DND-41 (cell line): ENCODE data around the gene IL17RB.

Experiments used
- ATAC-seq: fragments of 200-7000 bp; cut with Tn5 transposase; 3 replicates; pipeline ENCODE4 v1.9.1; 2021; ENCODE audit warnings: low read depth; ENCODE audit not compliant: insufficient read depth
- DNase-seq: peaks from one replicate; pipeline ENCODE4 v3.0.0-alpha.2; 2020
- H2AFZ ChIP-seq: 2 replicates; pipeline ENCODE4 v1.6.0; 2012; ENCODE audit warnings: low read depth, low read length
- H3K27ac ChIP-seq: 2 replicates; pipeline ENCODE4 v1.5.1; 2012; ENCODE audit warnings: low read length, inconsistent platforms
- H3K27me3 ChIP-seq: fragments of 200-600 bp; sonication (generic); 2 replicates; pipeline ENCODE4 v1.6.0; 2012; ENCODE audit warnings: low read length, mild to moderate bottlenecking, inconsistent platforms; ENCODE audit not compliant: insufficient read depth, poor library complexity
- H3K36me3 ChIP-seq: 2 replicates; pipeline ENCODE4 v1.5.1; 2012; ENCODE audit warnings: low read length, inconsistent platforms; ENCODE audit not compliant: insufficient read depth
- H3K4me1 ChIP-seq: 2 replicates; pipeline ENCODE4 v1.5.1; 2012; ENCODE audit warnings: mild to moderate bottlenecking, low read length; ENCODE audit not compliant: insufficient read depth
- H3K4me2 ChIP-seq: 2 replicates; pipeline ENCODE4 v1.6.0; 2012; ENCODE audit warnings: mild to moderate bottlenecking, moderate library complexity, low read length, inconsistent platforms; ENCODE audit not compliant: insufficient read depth
- H3K4me3 ChIP-seq, 2 experiments: fragments of 200-600 bp in 1 of 2; shearing (Covaris generic) in 1 of 2; 2 replicates each; pipeline ENCODE4 v1.5.1; 2012 to 2016; ENCODE audit warnings: inconsistent platforms in 2 of 2, low read length in 2 of 2, mild to moderate bottlenecking in 2 of 2, low read depth in 1 of 2, moderate library complexity in 1 of 2
- H3K79me2 ChIP-seq: 2 replicates; pipeline ENCODE4 v1.6.0; 2012; ENCODE audit warnings: low read length, inconsistent platforms; ENCODE audit not compliant: insufficient read depth
- H3K9ac ChIP-seq: 2 replicates; pipeline ENCODE4 v1.6.0; 2012; ENCODE audit warnings: low read depth, mild to moderate bottlenecking, inconsistent platforms, low read length, moderate library complexity
- H3K9me3 ChIP-seq: 2 replicates; pipeline ENCODE4 v1.5.1; 2012; ENCODE audit warnings: low read length, moderate library complexity, mild to moderate bottlenecking, inconsistent platforms; ENCODE audit not compliant: insufficient read depth, severe bottlenecking
- H4K20me1 ChIP-seq: 2 replicates; pipeline ENCODE4 v1.6.0; 2012; ENCODE audit warnings: low read length; ENCODE audit not compliant: insufficient read depth
- EZH2 ChIP-seq: IDR thresholded peaks from 3 replicates; pipeline ENCODE4 v1.6.1; 2012; ENCODE audit warnings: borderline replicate concordance, low read depth, mild to moderate bottlenecking, moderate library complexity, low read length, inconsistent platforms; ENCODE audit not compliant: severe bottlenecking
- TF ChIP-seq, protein P1 (sequence below): IDR thresholded peaks from 2 replicates; pipeline ENCODE4 v1.5.1; 2012; ENCODE audit warnings: borderline replicate concordance, low read length, moderate library complexity, mild to moderate bottlenecking; ENCODE audit not compliant: poor library complexity, severe bottlenecking; ENCODE audit errors: extremely low read depth

IL17RB gene

GRCh38 chr3:53820084-53820483, 26.3 kb upstream of the IL17RB start:
- peaks cover 15% of the 10 kb centered on the region for H3K27me3 ChIP-seq
- H2AFZ ChIP-seq = no peak overlapping the region
- no peaks in the 10 kb centered on the region for H3K9me3 ChIP-seq
- DNase-seq (no peak), ATAC-seq (no peak)
- no peak for TF ChIP-seq EZH2
- TF ChIP-seq, protein P1, sequence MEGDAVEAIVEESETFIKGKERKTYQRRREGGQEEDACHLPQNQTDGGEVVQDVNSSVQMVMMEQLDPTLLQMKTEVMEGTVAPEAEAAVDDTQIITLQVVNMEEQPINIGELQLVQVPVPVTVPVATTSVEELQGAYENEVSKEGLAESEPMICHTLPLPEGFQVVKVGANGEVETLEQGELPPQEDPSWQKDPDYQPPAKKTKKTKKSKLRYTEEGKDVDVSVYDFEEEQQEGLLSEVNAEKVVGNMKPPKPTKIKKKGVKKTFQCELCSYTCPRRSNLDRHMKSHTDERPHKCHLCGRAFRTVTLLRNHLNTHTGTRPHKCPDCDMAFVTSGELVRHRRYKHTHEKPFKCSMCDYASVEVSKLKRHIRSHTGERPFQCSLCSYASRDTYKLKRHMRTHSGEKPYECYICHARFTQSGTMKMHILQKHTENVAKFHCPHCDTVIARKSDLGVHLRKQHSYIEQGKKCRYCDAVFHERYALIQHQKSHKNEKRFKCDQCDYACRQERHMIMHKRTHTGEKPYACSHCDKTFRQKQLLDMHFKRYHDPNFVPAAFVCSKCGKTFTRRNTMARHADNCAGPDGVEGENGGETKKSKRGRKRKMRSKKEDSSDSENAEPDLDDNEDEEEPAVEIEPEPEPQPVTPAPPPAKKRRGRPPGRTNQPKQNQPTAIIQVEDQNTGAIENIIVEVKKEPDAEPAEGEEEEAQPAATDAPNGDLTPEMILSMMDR = no peak
- H3K4me3 ChIP-seq = no peak overlapping the region
- peaks cover 19% of the 10 kb centered on the region for H3K4me1 ChIP-seq
- H3K36me3 ChIP-seq = no peaks in the 10 kb centered on the region
- no peak overlapping the region for H3K9ac ChIP-seq
- H3K79me2 ChIP-seq = no peaks in the 10 kb centered on the region
- no peak overlapping the region for H3K27ac ChIP-seq
- no peak overlapping the region for H3K4me2 ChIP-seq
- peaks cover 11% of the 10 kb centered on the region for H4K20me1 ChIP-seq

DNA sequence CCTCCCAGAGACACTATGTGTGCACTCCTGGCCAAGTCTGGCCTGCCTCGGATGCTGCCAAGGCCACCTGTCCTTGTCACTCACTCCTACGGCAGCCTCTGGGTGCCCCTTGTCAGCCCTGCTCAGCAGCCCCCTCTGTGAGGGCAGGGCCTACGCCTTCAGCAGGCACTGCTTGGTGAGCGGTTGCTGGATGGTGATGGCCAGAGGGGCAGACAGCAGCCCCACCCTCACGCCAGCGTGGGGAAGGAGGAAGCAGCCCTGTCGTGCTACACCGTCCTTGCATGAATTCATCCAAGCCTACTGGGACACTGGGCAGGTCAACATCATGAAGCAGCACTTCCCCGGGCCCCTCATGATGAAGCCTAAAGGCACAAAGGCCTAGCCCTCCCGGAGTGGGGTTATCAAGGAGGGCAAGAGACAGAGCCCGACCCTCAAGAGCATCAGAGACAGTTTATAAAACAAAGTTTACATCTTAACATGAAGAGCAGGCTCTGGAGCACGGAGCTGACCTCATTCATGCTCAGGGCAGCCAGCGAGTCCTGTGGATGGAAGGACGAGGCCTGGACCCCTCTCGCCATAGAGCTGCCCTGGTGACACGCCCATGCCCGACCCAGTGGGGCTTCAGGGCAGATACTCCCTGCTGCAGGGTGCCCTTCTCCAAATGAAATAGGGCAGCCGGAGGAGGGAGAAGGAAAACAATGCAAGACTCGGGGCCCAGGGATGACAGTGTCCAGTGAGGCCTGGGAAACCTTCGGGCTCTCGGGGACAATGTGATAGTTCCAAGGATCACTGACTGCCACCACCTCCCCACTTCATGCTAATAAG, 25.4 kb upstream of the IL17RB start:
- no peak overlapping the region for H2AFZ ChIP-seq
- DNase-seq = no peak
- no peaks in the 10 kb centered on the region for H3K9me3 ChIP-seq
- peaks cover 19% of the 10 kb centered on the region for H3K4me1 ChIP-seq
- ATAC-seq = no peak
- no peak overlapping the region for H3K4me2 ChIP-seq
- H3K4me3 ChIP-seq = no peak overlapping the region
- no peak overlapping the region for H3K27ac ChIP-seq
- peaks cover 21% of the 10 kb centered on the region for H3K27me3 ChIP-seq
- TF ChIP-seq, protein P1 = no peak
- no peak for TF ChIP-seq EZH2
- H3K36me3 ChIP-seq = no peaks in the 10 kb centered on the region
- no peaks in the 10 kb centered on the region for H3K79me2 ChIP-seq
- no peak overlapping the region for H3K9ac ChIP-seq
- H4K20me1 ChIP-seq = peaks cover 11% of the 10 kb centered on the region

- ATAC-seq (peak; percentile 48; the same call in 2 of the 3 replicates), DNase-seq (peak; percentile 20)
- H3K4me3 ChIP-seq = no peak overlapping the region
Measured at GRCh38 chr3:53821631-53822121, 24.7 kb upstream of the IL17RB start.

More at GRCh38 chr3:53821631-53822121, 24.7 kb upstream of the IL17RB start:
- H2AFZ ChIP-seq = no peak overlapping the region
- no peaks in the 10 kb centered on the region for H3K9me3 ChIP-seq
- peaks cover 23% of the 10 kb centered on the region for H3K27me3 ChIP-seq
- TF ChIP-seq, protein P1 = no peak
- TF ChIP-seq EZH2 = no peak
- no peak overlapping the region for H3K4me2 ChIP-seq
- H3K9ac ChIP-seq = no peak overlapping the region
- peaks cover 11% of the 10 kb centered on the region for H4K20me1 ChIP-seq
- no peaks in the 10 kb centered on the region for H3K79me2 ChIP-seq
- H3K27ac ChIP-seq = no peak overlapping the region
- peaks cover 19% of the 10 kb centered on the region for H3K4me1 ChIP-seq
- no peaks in the 10 kb centered on the region for H3K36me3 ChIP-seq
